GM03348 (cell line): Measurements from ENCODE around the gene GOLGA3.

Experiments
- DNase-seq: peaks from one replicate; pipeline ENCODE4 v3.0.0; 2012; ENCODE audit warnings: low spot score

GOLGA3 gene

DNA sequence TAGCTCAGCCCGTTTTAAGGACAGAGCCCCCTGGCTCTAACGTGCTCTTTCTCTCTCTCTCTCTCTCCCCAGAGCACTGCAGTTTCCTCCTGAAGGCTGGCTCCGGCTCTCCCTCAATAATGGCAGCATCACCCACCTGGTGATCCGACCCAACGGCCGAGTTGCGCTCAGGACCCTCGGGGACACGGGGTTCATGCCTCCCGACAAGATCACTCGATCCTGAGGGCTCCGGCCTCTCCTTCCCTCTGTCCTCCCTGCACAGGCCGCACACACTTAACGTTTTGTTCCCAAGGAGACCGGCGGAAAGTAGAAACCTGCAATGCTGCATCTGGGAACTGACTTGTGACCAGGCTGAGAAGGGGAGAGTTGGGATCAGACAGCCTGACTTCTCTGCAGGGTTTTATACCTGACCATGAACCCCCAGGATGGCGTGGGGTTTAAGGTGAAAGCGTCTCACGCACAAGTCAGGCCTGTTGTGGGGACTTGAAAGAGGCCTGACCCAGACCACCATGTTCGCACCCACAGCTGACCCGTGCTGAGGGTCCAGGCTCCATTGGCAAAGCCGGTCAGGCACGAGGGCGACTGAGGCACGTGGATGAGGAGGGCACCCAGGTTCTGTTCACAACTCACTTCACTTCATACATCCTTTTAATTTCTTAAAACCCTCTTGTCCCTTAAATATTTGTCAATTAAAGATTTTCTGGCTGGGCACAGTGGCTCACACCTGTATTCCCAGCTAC is 107.9 kb downstream of the GOLGA3 start:
- DNase-seq, result no peak

DNA sequence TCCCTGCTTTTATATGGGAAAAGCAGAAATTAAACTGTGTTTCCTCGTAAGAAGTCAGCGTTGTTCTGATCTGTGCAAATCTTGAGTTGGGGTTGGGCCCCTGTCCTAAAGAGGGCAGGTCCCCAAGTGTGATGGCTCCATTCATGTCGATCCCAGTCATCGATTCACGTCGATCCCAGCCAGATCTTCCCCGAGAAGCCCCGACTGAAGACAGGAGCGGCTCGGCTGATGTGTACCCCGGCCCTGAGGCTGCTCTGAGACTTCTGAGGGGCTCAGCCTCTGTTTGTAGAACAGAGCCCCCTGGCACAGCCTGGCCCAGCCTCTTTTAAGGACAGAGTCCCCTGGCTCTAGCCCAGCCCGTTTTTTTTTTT is 108.7 kb downstream of the GOLGA3 start:
- DNase-seq, result no peak

DNA sequence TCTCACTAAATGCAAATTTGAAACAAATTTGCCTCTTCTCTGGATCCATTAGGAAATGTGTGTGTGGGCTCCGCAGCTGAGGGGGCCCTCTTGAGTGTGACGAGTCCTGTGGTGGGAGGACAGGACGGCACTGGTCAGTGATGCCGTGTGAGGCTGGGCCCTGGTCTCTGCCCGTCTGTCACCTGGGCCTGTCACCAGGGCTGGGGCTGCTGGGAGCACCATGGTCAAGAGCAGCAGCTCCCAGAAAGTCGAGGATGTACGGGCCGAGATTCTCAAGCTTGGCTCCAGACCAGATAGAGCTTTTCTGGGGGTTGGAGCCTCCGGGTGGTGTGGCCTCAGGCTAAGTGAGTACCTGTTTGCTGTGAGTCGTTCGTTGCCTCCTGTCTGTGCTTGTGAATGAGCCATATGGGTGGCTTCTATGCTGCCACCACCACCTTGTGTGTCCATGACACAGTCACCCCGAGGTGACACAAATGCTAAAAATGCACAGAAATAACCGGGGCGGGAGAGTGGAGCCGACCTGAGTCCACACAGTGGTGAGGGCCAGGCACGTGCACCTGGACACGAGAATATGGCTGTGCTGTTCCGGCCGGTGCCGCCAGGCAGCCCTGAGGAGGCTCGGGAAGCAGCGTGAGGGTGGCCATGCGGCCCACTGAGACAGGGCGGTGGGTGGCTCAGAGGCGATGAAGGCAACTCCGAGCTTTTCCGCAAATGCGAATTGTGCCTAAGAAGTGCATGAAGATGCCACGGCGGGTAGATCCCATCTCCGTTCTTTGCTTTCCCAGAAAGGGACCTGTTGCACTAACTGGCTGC is 109.3 kb downstream of the GOLGA3 start:
- no peak for DNase-seq
